K562 (cell line): Measurements from ENCODE around the gene KLHL18. TPM values are rescaled to one million over a fixed set of nuclear protein-coding genes. Genes with fewer than 3 reads are reported as not detected.
A peak's percentile ranks its signal among the peaks of the same experiment; 100 is the strongest.

Experiments used
- ADNP ChIP-seq: fragments of 200-800 bp; sonication (Bioruptor generic); IDR thresholded peaks from 2 replicates; pipeline ENCODE4 v1.6.1; 2016; ENCODE audit warnings: missing genetic modification characterization, missing compliant biosample characterization
- CHD7 ChIP-seq: fragments of 200-600 bp; sonication (generic); IDR thresholded peaks from one replicate; pipeline ENCODE4 v1.6.1; 2012; ENCODE audit warnings: mild to moderate bottlenecking, low read depth, low read length, inconsistent platforms
- CREBBP ChIP-seq: IDR thresholded peaks from one replicate; pipeline ENCODE4 v1.6.1; 2012; ENCODE audit warnings: low read depth, mild to moderate bottlenecking, control low read depth, inconsistent platforms, low read length
- E2F6 ChIP-seq, 2 experiments: IDR thresholded peaks; 2 replicates each; pipeline ENCODE4 v1.6.1; 2011; ENCODE audit warnings: borderline replicate concordance in 1 of 2, control low read depth in 1 of 2, low read depth in 1 of 2, low read length in 1 of 2, mild to moderate bottlenecking in 1 of 2, mixed read lengths in 1 of 2, moderate library complexity in 1 of 2; ENCODE audit not compliant: insufficient read depth in 1 of 2, insufficient read length in 1 of 2, poor library complexity in 1 of 2, severe bottlenecking in 1 of 2; ENCODE audit errors: extremely low read depth in 1 of 2
- GATAD2B ChIP-seq: fragments of 450-650 bp; IDR thresholded peaks from 2 replicates; pipeline ENCODE4 v1.6.1; 2017; ENCODE audit warnings: mild to moderate bottlenecking, borderline replicate concordance
- HNRNPL ChIP-seq: fragments of 200-400 bp; formaldehyde crosslinking; IDR thresholded peaks from 2 replicates; pipeline ENCODE4 v1.6.1; 2017; ENCODE audit warnings: low read depth, mild to moderate bottlenecking, low read length
- ID3 ChIP-seq, 2 experiments: fragments of 250-450 bp in 1 of 2; fragments of 450-650 bp in 1 of 2; sonication (Bioruptor Pico) in 1 of 2; IDR thresholded peaks; 2 replicates each; pipeline versions ENCODE4 v1.6.1 to v1.8.0; 2016 to 2021; ENCODE audit warnings: mild to moderate bottlenecking in 2 of 2, moderate library complexity in 2 of 2, missing compliant biosample characterization in 1 of 2, missing genetic modification characterization in 1 of 2
- MEIS2 ChIP-seq: fragments of 450-650 bp; IDR thresholded peaks from 2 replicates; pipeline ENCODE4 v1.6.1; 2014; ENCODE audit warnings: mild to moderate bottlenecking; ENCODE audit not compliant: partially characterized antibody
- NCOA2 ChIP-seq, 2 experiments: fragments of 450-650 bp; IDR thresholded peaks; 2 replicates each; pipeline ENCODE4 v1.6.1; 2018; ENCODE audit warnings: mild to moderate bottlenecking in 2 of 2, moderate library complexity in 1 of 2; ENCODE audit not compliant: partially characterized antibody in 2 of 2
- RBM17 ChIP-seq: fragments of 200-400 bp; formaldehyde crosslinking; IDR thresholded peaks from 2 replicates; pipeline ENCODE4 v1.6.1; 2017; ENCODE audit warnings: low read depth, mild to moderate bottlenecking, low read length, borderline replicate concordance
- ZNF133 ChIP-seq: fragments of 250-450 bp; sonication (Bioruptor Pico); IDR thresholded peaks from 2 replicates; pipeline ENCODE4 v1.4.0; 2020; ENCODE audit warnings: mild to moderate bottlenecking
- polyA plus RNA-seq, 8 experiments: library from polyadenylated mRNA; depleted of rRNA in 4 of 8; stranded (reverse) in 5 of 8; unstranded in 3 of 8; fragments of >200 nt; fragmentation: Nextera tagmentation in 2 of 8; fragmentation: Illumina TruSeq in 1 of 8; extraction: Ambion mirVana in 2 of 8; extraction: Trizol in 1 of 8; gene quantifications; 2 replicates each; pipeline versions ENCODE4 v1.2.1 to v1.2.3, GENCODE V29; 2011 to 2014; ENCODE audit warnings: inconsistent platforms in 1 of 8, missing spikeins in 1 of 8
- total RNA-seq, 7 experiments: library from RNA; depleted of rRNA in 6 of 7; stranded (reverse); fragments of >200 nt in 6 of 7; fragmentation: Illumina TruSeq in 2 of 7; extraction: Trizol in 2 of 7; gene quantifications; 2 replicates each; pipeline versions ENCODE4 v1.2.1 to v1.2.3, GENCODE V29; 2011 to 2021; ENCODE audit warnings: low replicate concordance in 1 of 7

Gene KLHL18
- total and polyA plus RNA-seq, 9 of the 15 experiments (the other 6 are each of a cell fraction or from before 2014, with no cell fraction given) = 26.7 to 97.5 (median 48.7) TPM

GRCh38 chr3:47381317-47382157, 98.8 kb downstream of the KLHL18 start (continued):
- TF ChIP-seq CREBBP (no peak), E2F6 (IDR thresholded peaks at IDR 0.05; ENCODE audit: borderline replicate concordance in 1 of 2, extremely low read depth in 1 of 2, insufficient read depth in 1 of 2, insufficient read length in 1 of 2, low read depth in 1 of 2, low read length in 1 of 2, poor library complexity in 1 of 2, severe bottlenecking in 1 of 2) (peak in 1 of 2 experiments; percentile 55), RBM17 (no peak), ADNP (no peak), GATAD2B (no peak), CHD7 (no peak), NCOA2 (IDR thresholded peaks at IDR 0.05; ENCODE audit: partially characterized antibody in 2 of 2) (no peak), HNRNPL (no peak), ID3 (CRISPR knock-in tag; IDR thresholded peaks at IDR 0.05) (no peak), ID3 (tag; IDR thresholded peaks at IDR 0.05) (no peak), ZNF133 (CRISPR knock-in tag) (no peak), MEIS2 (peak; percentile 2)
